Liver (tissue), 9 donors: ENCODE data around the gene PAOX. TPM values are rescaled to one million over a fixed set of nuclear protein-coding genes. Genes with fewer than 3 reads are reported as not detected.
"Not testable (repeated sequence)": the region's sequence is repeated elsewhere in the genome, so short reads cannot be mapped to it uniquely, and the experiment has no call there.

ENCODE experiments used
- DNase-seq: peaks from one replicate; pipeline ENCODE4 v3.0.0-alpha.2; 2017; ENCODE audit warnings: low spot score
- H3K27ac ChIP-seq, 2 donors: one replicate each; pipeline ENCODE4 v1.7.0; 2013; ENCODE audit warnings: inconsistent platforms in 2 of 2, low read length in 2 of 2, control low read depth in 1 of 2, low read depth in 1 of 2, mild to moderate bottlenecking in 1 of 2
- H3K27me3 ChIP-seq, 4 donors: one replicate each; pipeline versions ENCODE4 v1.6.1 to v1.7.0; 2013; ENCODE audit warnings: low read length in 3 of 4, inconsistent platforms in 1 of 4, mild to moderate bottlenecking in 1 of 4, moderate library complexity in 1 of 4; ENCODE audit not compliant: control insufficient read depth in 4 of 4, insufficient read depth in 4 of 4
- H3K36me3 ChIP-seq, 4 donors: one replicate each; pipeline versions ENCODE4 v1.6.1 to v1.7.0; 2013; ENCODE audit warnings: low read length in 3 of 4, mild to moderate bottlenecking in 3 of 4, low read depth in 1 of 4, moderate library complexity in 1 of 4; ENCODE audit not compliant: control insufficient read depth in 4 of 4, insufficient read depth in 3 of 4
- H3K4me1 ChIP-seq, 4 donors: one replicate each; pipeline versions ENCODE4 v1.6.1 to v1.7.0; 2013; ENCODE audit warnings: low read length in 3 of 4, mild to moderate bottlenecking in 3 of 4, moderate library complexity in 1 of 4; ENCODE audit not compliant: control insufficient read depth in 4 of 4, insufficient read depth in 4 of 4
- H3K4me3 ChIP-seq, 3 donors: one replicate each; pipeline versions ENCODE4 v1.6.1 to v1.7.0; 2013; ENCODE audit warnings: low read length in 3 of 3, control low read depth in 1 of 3, low read depth in 1 of 3, mild to moderate bottlenecking in 1 of 3
- H3K9ac ChIP-seq, 2 donors: one replicate each; pipeline ENCODE4 v1.7.0; 2013; ENCODE audit warnings: low read length in 2 of 2, mild to moderate bottlenecking in 2 of 2, moderate library complexity in 2 of 2, control low read depth in 1 of 2, low read depth in 1 of 2
- H3K9me3 ChIP-seq, 4 donors: one replicate each; pipeline versions ENCODE4 v1.6.1 to v1.7.0; 2013; ENCODE audit warnings: low read length in 3 of 4; ENCODE audit not compliant: control insufficient read depth in 4 of 4
- EGR1 ChIP-seq, 2 donors: IDR thresholded peaks; 2 replicates each; pipeline ENCODE4 v1.6.1; 2016 to 2018; ENCODE audit warnings: antibody characterized with exemption in 2 of 2, low read depth in 2 of 2
- FOXA1 ChIP-seq: IDR thresholded peaks from 2 replicates; pipeline ENCODE4 v1.6.1; 2016; ENCODE audit warnings: antibody characterized with exemption
- FOXA2 ChIP-seq: IDR thresholded peaks from 2 replicates; pipeline ENCODE4 v1.6.1; 2016; ENCODE audit warnings: antibody characterized with exemption
- GABPA ChIP-seq, 2 donors: IDR thresholded peaks in 1 of 2; conservative IDR thresholded peaks in 1 of 2; 2 replicates each; pipeline ENCODE4 v1.6.1; 2016; ENCODE audit warnings: antibody characterized with exemption in 2 of 2, mild to moderate bottlenecking in 1 of 2, moderate library complexity in 1 of 2
- HNF4A ChIP-seq, 2 donors: conservative IDR thresholded peaks; 2 replicates each; pipeline ENCODE4 v1.6.1; 2016; ENCODE audit warnings: antibody characterized with exemption in 2 of 2, mild to moderate bottlenecking in 2 of 2
- HNF4G ChIP-seq: IDR thresholded peaks from 2 replicates; pipeline ENCODE4 v1.6.1; 2016; ENCODE audit warnings: antibody characterized with exemption
- NR2F2 ChIP-seq: IDR thresholded peaks from 2 replicates; pipeline ENCODE4 v1.6.1; 2016; ENCODE audit warnings: antibody characterized with exemption
- RAD21 ChIP-seq, 2 donors: IDR thresholded peaks; 2 replicates each; pipeline ENCODE4 v1.6.1; 2016; ENCODE audit warnings: antibody characterized with exemption in 2 of 2, mild to moderate bottlenecking in 2 of 2
- RXRA ChIP-seq, 2 donors: IDR thresholded peaks; 2 replicates each; pipeline ENCODE4 v1.6.1; 2017 to 2018; ENCODE audit warnings: antibody characterized with exemption in 2 of 2, mild to moderate bottlenecking in 1 of 2
- SP1 ChIP-seq: IDR thresholded peaks from 2 replicates; pipeline ENCODE4 v1.6.1; 2018; ENCODE audit warnings: antibody characterized with exemption, mild to moderate bottlenecking
- TAF1 ChIP-seq: conservative IDR thresholded peaks from 2 replicates; pipeline ENCODE4 v1.6.1; 2016; ENCODE audit warnings: antibody characterized with exemption, mild to moderate bottlenecking
- YY1 ChIP-seq: IDR thresholded peaks from 2 replicates; pipeline ENCODE4 v1.6.1; 2016; ENCODE audit warnings: antibody characterized with exemption, mild to moderate bottlenecking
- WGBS: extraction: QIAGEN DNeasy Blood & Tissue Kit; methylation state at CpG from one replicate; pipeline ENCODE4 v1.1.7; 2013; 5-methylcytosine and 5-hydroxymethylcytosine counted together
- polyA plus RNA-seq, 2 donors: library from polyadenylated mRNA; stranded (reverse) in 1 of 2; unstranded in 1 of 2; fragments of 200-250 nt in 1 of 2; fragments of >200 nt in 1 of 2; fragmentation: Nextera tagmentation in 1 of 2; extraction: Ambion mirVana in 1 of 2; gene quantifications; one replicate each; pipeline versions ENCODE4 v1.2.1 to v1.2.3, GENCODE V29; 2013 to 2015
- total RNA-seq, 2 donors: library from RNA; depleted of rRNA; stranded (reverse); fragments of >200 nt; gene quantifications; one replicate each; pipeline ENCODE4 v1.2.3, GENCODE V29; 2014
- TF ChIP-seq, protein P1 (sequence below): IDR thresholded peaks from 2 replicates; pipeline ENCODE4 v1.6.1; 2016; ENCODE audit warnings: antibody characterized with exemption, mild to moderate bottlenecking
- TF ChIP-seq, protein P2 (sequence below): IDR thresholded peaks from 2 replicates; pipeline ENCODE4 v1.6.1; 2016; ENCODE audit warnings: antibody characterized with exemption
- TF ChIP-seq, protein P3 (sequence below): IDR thresholded peaks from 2 replicates; pipeline ENCODE4 v1.6.1; 2016; ENCODE audit warnings: antibody characterized with exemption
- TF ChIP-seq, protein P4 (sequence below): IDR thresholded peaks from 2 replicates; pipeline ENCODE4 v1.6.1; 2016; ENCODE audit warnings: antibody characterized with exemption
- donor health status: healthy.
- donor health status: healthy.
- donor health status: healthy.
- donor health status: healthy.
- donor health status: healthy.

The PAOX gene
- total and polyA plus RNA-seq, 4 donors, result 4.8 to 17.8 (median 13.3) TPM

DNA sequence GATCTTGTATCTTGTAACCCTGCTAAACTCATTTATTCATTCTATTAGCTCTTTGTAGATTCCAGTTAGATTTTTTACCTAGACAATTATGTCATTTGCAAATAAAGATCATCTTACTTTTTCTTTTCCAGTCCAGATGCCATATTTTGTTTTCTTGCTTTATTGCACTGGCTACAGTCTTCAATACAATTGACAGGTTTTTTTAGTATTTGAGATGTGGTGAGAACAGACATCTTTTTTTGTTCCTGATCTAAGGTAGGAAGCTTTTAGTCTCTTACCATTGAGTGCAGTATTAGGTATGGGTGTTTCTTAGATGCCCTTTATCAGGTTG, 33.3 kb downstream of the PAOX start:
- TF ChIP-seq NR2F2, result no peak
- TF ChIP-seq HNF4A (conservative IDR thresholded peaks at IDR 0.05), result no peak
- TF ChIP-seq EGR1 (IDR thresholded peaks at IDR 0.05; ENCODE audit: low read depth in 2 of 2), result no peak
- TF ChIP-seq, protein P1, sequence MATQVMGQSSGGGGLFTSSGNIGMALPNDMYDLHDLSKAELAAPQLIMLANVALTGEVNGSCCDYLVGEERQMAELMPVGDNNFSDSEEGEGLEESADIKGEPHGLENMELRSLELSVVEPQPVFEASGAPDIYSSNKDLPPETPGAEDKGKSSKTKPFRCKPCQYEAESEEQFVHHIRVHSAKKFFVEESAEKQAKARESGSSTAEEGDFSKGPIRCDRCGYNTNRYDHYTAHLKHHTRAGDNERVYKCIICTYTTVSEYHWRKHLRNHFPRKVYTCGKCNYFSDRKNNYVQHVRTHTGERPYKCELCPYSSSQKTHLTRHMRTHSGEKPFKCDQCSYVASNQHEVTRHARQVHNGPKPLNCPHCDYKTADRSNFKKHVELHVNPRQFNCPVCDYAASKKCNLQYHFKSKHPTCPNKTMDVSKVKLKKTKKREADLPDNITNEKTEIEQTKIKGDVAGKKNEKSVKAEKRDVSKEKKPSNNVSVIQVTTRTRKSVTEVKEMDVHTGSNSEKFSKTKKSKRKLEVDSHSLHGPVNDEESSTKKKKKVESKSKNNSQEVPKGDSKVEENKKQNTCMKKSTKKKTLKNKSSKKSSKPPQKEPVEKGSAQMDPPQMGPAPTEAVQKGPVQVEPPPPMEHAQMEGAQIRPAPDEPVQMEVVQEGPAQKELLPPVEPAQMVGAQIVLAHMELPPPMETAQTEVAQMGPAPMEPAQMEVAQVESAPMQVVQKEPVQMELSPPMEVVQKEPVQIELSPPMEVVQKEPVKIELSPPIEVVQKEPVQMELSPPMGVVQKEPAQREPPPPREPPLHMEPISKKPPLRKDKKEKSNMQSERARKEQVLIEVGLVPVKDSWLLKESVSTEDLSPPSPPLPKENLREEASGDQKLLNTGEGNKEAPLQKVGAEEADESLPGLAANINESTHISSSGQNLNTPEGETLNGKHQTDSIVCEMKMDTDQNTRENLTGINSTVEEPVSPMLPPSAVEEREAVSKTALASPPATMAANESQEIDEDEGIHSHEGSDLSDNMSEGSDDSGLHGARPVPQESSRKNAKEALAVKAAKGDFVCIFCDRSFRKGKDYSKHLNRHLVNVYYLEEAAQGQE, result no peak
- TF ChIP-seq, protein P2, sequence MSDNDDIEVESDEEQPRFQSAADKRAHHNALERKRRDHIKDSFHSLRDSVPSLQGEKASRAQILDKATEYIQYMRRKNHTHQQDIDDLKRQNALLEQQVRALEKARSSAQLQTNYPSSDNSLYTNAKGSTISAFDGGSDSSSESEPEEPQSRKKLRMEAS, result no peak
- TF ChIP-seq, protein P3, sequence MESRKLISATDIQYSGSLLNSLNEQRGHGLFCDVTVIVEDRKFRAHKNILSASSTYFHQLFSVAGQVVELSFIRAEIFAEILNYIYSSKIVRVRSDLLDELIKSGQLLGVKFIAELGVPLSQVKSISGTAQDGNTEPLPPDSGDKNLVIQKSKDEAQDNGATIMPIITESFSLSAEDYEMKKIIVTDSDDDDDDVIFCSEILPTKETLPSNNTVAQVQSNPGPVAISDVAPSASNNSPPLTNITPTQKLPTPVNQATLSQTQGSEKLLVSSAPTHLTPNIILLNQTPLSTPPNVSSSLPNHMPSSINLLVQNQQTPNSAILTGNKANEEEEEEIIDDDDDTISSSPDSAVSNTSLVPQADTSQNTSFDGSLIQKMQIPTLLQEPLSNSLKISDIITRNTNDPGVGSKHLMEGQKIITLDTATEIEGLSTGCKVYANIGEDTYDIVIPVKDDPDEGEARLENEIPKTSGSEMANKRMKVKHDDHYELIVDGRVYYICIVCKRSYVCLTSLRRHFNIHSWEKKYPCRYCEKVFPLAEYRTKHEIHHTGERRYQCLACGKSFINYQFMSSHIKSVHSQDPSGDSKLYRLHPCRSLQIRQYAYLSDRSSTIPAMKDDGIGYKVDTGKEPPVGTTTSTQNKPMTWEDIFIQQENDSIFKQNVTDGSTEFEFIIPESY, result no peak
- TF ChIP-seq SP1, result no peak
- TF ChIP-seq RAD21 (IDR thresholded peaks at IDR 0.05), result no peak
- TF ChIP-seq, protein P4, sequence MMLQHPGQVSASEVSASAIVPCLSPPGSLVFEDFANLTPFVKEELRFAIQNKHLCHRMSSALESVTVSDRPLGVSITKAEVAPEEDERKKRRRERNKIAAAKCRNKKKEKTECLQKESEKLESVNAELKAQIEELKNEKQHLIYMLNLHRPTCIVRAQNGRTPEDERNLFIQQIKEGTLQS, result no peak
- no peak overlapping the region for H3K9ac ChIP-seq
- H3K4me1 ChIP-seq, result no peaks in the 10 kb centered on the region
- peaks cover 0 to 12% (median 1%) of the 10 kb centered on the region in 4 donors for H3K9me3 ChIP-seq
- no peak for DNase-seq
- H3K27ac ChIP-seq, result no peak overlapping the region
- H3K27me3 ChIP-seq, result no peaks in the 10 kb centered on the region
- no peak overlapping the region for H3K4me3 ChIP-seq
- peaks cover 4 to 38% (median 32%) of the 10 kb centered on the region in 4 donors for H3K36me3 ChIP-seq

DNA sequence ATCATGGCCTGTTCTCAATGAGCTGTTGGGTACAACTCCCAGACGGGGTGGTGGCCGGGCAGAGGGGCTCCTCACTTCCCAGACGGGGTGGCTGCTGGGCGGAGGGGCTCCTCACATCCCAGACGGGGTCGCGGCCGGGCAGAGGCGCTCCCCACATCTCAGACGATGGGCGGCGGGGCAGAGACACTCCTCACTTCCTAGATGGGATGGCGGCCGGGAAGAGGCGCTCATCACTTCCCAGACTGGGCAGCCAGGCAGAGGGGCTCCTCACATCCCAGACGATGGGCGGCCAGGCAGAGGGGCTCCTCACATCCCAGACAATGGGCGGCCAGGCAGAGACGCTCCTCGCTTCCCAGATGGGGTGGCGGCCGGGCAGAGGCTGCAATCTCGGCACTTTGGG, 35.3 kb downstream of the PAOX start:
- peaks cover 0 to 12% (median 1%) of the 10 kb centered on the region in 4 donors for H3K9me3 ChIP-seq
- H3K9ac ChIP-seq, H3K27me3 ChIP-seq, DNase-seq, H3K4me3 ChIP-seq, H3K4me1 ChIP-seq, H3K27ac ChIP-seq: not testable (repeated sequence)
- peaks cover 5 to 33% (median 25%) of the 10 kb centered on the region in 4 donors for H3K36me3 ChIP-seq
- 95% methylated on average over 23 of the region's 23 CpGs for WGBS

DNA sequence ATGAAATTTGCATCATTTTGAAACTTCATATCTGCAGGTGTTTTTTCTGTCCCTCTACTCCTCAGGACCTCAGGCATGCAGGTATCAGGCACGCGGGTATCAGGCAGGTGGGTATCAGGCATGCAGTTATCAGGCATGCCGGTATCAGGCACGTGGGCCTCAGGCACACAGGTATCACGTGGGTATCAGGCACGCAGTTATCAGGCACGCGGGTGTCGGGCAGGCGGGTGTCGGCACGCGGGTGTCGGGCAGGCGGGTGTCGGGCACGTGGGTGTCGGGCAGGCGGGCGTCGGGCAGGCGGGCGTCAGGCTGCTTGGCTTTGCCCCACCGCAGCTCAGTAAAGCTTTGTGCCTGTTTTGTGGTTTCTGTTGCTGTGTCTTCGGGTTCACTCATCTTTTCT, 36.7 kb downstream of the PAOX start:
- H3K27me3 ChIP-seq, result no peaks in the 10 kb centered on the region
- H3K9me3 ChIP-seq, result peaks cover 0 to 12% (median 1%) of the 10 kb centered on the region in 4 donors
- H3K27ac ChIP-seq, result no peak overlapping the region
- peaks cover 8 to 27% (median 24%) of the 10 kb centered on the region in 4 donors for H3K36me3 ChIP-seq
- H3K4me1 ChIP-seq, result no peaks in the 10 kb centered on the region
- TF ChIP-seq, protein P4, result no peak
- no peak for TF ChIP-seq GABPA (IDR thresholded peaks at IDR 0.05 in 1 of 2, conservative IDR thresholded peaks at IDR 0.05 in 1 of 2)
- TF ChIP-seq FOXA1, result no peak
- no peak for TF ChIP-seq FOXA2
- TF ChIP-seq NR2F2, result no peak
- TF ChIP-seq YY1, result no peak
- TF ChIP-seq, protein P1, result no peak
- TF ChIP-seq RAD21 (IDR thresholded peaks at IDR 0.05), result no peak
- TF ChIP-seq HNF4A (conservative IDR thresholded peaks at IDR 0.05), result no peak
- TF ChIP-seq SP1, result no peak
- TF ChIP-seq TAF1, result no peak
- TF ChIP-seq EGR1 (IDR thresholded peaks at IDR 0.05; ENCODE audit: low read depth in 2 of 2), result no peak
- TF ChIP-seq, protein P3, result no peak
- TF ChIP-seq RXRA (IDR thresholded peaks at IDR 0.05), result no peak
- no peak for TF ChIP-seq HNF4G
- H3K4me3 ChIP-seq, result no peak overlapping the region
- DNase-seq, result no peak
- H3K9ac ChIP-seq, result no peak overlapping the region
- 95% methylated on average over 25 of the region's 25 CpGs for WGBS
